IMR-90 (cell line): ENCODE measurements around the gene C6orf15. TPM values are rescaled to one million over a fixed set of nuclear protein-coding genes. Genes with fewer than 3 reads are reported as not detected.

ENCODE experiments used
- ATAC-seq: fragments of 200-7000 bp; cut with Tn5 transposase; 2 replicates; pipeline ENCODE4 v1.9.1; 2020; ENCODE audit warnings: low read depth, mild to moderate bottlenecking, moderate library complexity
- BruUV-seq: library from RNA; stranded (reverse); fragments of 400-500 nt; replicated peaks from 2 replicates; lab custom pipeline; 2021; lab: Mats Ljungman, UMichigan
- CTCF ChIA-PET: fragments of 300-600 bp; formaldehyde crosslinking; extraction: SDS; loops from one replicate; lab custom pipeline; 2021; ENCODE audit warnings: antibody characterized with exemption; lab: Yijun Ruan, JAX
- POLR2A ChIA-PET: fragments of 300-600 bp; sonication (Branson Sonifier 250); formaldehyde crosslinking; loops from one replicate; lab custom pipeline; 2022; ENCODE audit warnings: antibody characterized with exemption; ENCODE audit not compliant: unreplicated experiment; lab: Charles Lee
- DNase-seq: peaks from one replicate; pipeline ENCODE4 v3.0.0; 2013
- H2AFZ ChIP-seq: replicated peaks from 2 replicates; pipeline ENCODE3; 2013; ENCODE audit warnings: low read length, mild to moderate bottlenecking; ENCODE audit not compliant: poor library complexity
- H2AK5ac ChIP-seq: 2 replicates; pipeline ENCODE4 v1.6.1; 2013; ENCODE audit warnings: low read depth, low read length, inconsistent platforms
- H2AK9ac ChIP-seq: replicated peaks from 2 replicates; pipeline ENCODE3; 2013; ENCODE audit warnings: mild to moderate bottlenecking, low read depth, low read length, moderate library complexity; ENCODE audit not compliant: poor library complexity
- H2BK120ac ChIP-seq: 2 replicates; pipeline ENCODE4 v1.6.1; 2013; ENCODE audit warnings: low read depth, low read length, inconsistent platforms
- H2BK15ac ChIP-seq: 3 replicates; pipeline ENCODE4 v1.6.1; 2013; ENCODE audit warnings: low read depth, low read length, inconsistent platforms
- H2BK20ac ChIP-seq: 2 replicates; pipeline ENCODE4 v1.6.1; 2013; ENCODE audit warnings: low read depth, mild to moderate bottlenecking, inconsistent platforms, low read length, moderate library complexity
- H2BK5ac ChIP-seq: 2 replicates; pipeline ENCODE4 v1.6.1; 2013; ENCODE audit warnings: mild to moderate bottlenecking, low read depth, low read length, inconsistent platforms; ENCODE audit not compliant: poor library complexity, severe bottlenecking
- H3K14ac ChIP-seq: replicated peaks from 2 replicates; pipeline ENCODE4 v1.6.1; 2013; ENCODE audit warnings: low read depth, low read length, inconsistent platforms
- H3K18ac ChIP-seq: 2 replicates; pipeline ENCODE4 v1.6.1; 2013; ENCODE audit warnings: low read depth, low read length, control low read depth
- H3K23ac ChIP-seq: 2 replicates; pipeline ENCODE4 v1.6.1; 2013; ENCODE audit warnings: low read depth, low read length, inconsistent platforms
- H3K27ac ChIP-seq: 2 replicates; pipeline ENCODE4 v1.5.1; 2013; ENCODE audit warnings: mild to moderate bottlenecking, control low read depth, low read length; ENCODE audit not compliant: insufficient read depth
- H3K27me3 ChIP-seq: 2 replicates; pipeline ENCODE4 v1.6.1; 2013; ENCODE audit warnings: low read length; ENCODE audit not compliant: control insufficient read depth, insufficient read depth
- H3K36me3 ChIP-seq: 2 replicates; pipeline ENCODE4 v1.6.1; 2013; ENCODE audit warnings: low read length, mixed read lengths; ENCODE audit not compliant: control insufficient read depth, insufficient read depth
- H3K4ac ChIP-seq: 2 replicates; pipeline ENCODE4 v1.6.1; 2013; ENCODE audit warnings: low read depth, low read length, inconsistent platforms
- H3K4me1 ChIP-seq: 2 replicates; pipeline ENCODE4 v1.6.1; 2013; ENCODE audit warnings: low read length, mixed read lengths; ENCODE audit not compliant: control insufficient read depth, insufficient read depth
- H3K4me2 ChIP-seq: 2 replicates; pipeline ENCODE4 v1.6.1; 2013; ENCODE audit warnings: low read depth, mild to moderate bottlenecking, control low read depth, low read length, moderate library complexity
- H3K4me3 ChIP-seq: 2 replicates; pipeline ENCODE4 v1.5.1; 2013; ENCODE audit warnings: low read depth, mild to moderate bottlenecking, control low read depth, low read length, moderate library complexity; ENCODE audit not compliant: insufficient read depth
- H3K56ac ChIP-seq: 2 replicates; pipeline ENCODE4 v1.6.1; 2013; ENCODE audit warnings: low read length, inconsistent platforms; ENCODE audit not compliant: insufficient read depth; ENCODE audit errors: extremely low read depth
- H3K79me1 ChIP-seq, 2 experiments: 2 replicates each; pipeline ENCODE4 v1.6.1; 2013; ENCODE audit warnings: low read length in 2 of 2, inconsistent platforms in 1 of 2, low read depth in 1 of 2
- H3K9ac ChIP-seq: 2 replicates; pipeline ENCODE4 v1.6.1; 2013; ENCODE audit warnings: low read depth, low read length, control low read depth
- H3K9me1 ChIP-seq: 2 replicates; pipeline ENCODE4 v1.6.1; 2013; ENCODE audit warnings: low read length, inconsistent platforms; ENCODE audit not compliant: insufficient read depth
- H3K9me3 ChIP-seq: 2 replicates; pipeline ENCODE4 v1.6.1; 2013; ENCODE audit warnings: low read length; ENCODE audit not compliant: control insufficient read depth, insufficient read depth
- H4K20me1 ChIP-seq: 2 replicates; pipeline ENCODE4 v1.6.1; 2013; ENCODE audit warnings: low read length, inconsistent platforms; ENCODE audit not compliant: insufficient read depth
- H4K5ac ChIP-seq: 2 replicates; pipeline ENCODE4 v1.6.1; 2013; ENCODE audit warnings: mild to moderate bottlenecking, low read depth, low read length, control low read depth
- H4K8ac ChIP-seq, 2 experiments: 2 replicates each; pipeline ENCODE4 v1.6.1; 2013; ENCODE audit warnings: low read depth in 2 of 2, low read length in 2 of 2, control low read depth in 1 of 2, inconsistent platforms in 1 of 2
- H4K91ac ChIP-seq: 2 replicates; pipeline ENCODE4 v1.6.1; 2013; ENCODE audit warnings: low read depth, low read length, inconsistent platforms; ENCODE audit not compliant: insufficient read depth
- RFX5 ChIP-seq: IDR thresholded peaks from 2 replicates; pipeline ENCODE4 v1.8.0; 2012; ENCODE audit warnings: low read depth, mild to moderate bottlenecking, low read length, moderate library complexity
- WGBS, 2 experiments: methylation state at CpG; one replicate each; pipeline versions ENCODE4 v1.1.5 to v1.1.7; 2013; ENCODE audit warnings: missing lambda C conversion rate in 2 of 2; ENCODE audit not compliant: insufficient read length in 1 of 2; ENCODE audit errors: extremely low coverage in 2 of 2; 5-methylcytosine and 5-hydroxymethylcytosine counted together
- dilution Hi-C: fragments of 300-500 bp; cut with HindIII; formaldehyde crosslinking; loops from one replicate; pipeline ENCODE4 v1.14.3; 2018; ENCODE audit warnings: low sequenced_read_pairs; ENCODE audit not compliant: unreplicated experiment
- in situ Hi-C: fragments of 300-500 bp; cut with MboI; formaldehyde crosslinking; loops from 3 replicates; pipeline ENCODE4 v1.14.3; 2019; ENCODE audit warnings: low sequenced_read_pairs, inconsistent platforms, mixed read lengths
- intact Hi-C: fragments of 100-400 bp; cut with micrococcal nuclease; formaldehyde crosslinking; loops from 2 replicates; pipeline ENCODE4 v1.10.0; 2022
- polyA plus RNA-seq, 3 experiments: library from polyadenylated mRNA; depleted of rRNA; stranded (reverse); fragments of >200 nt; gene quantifications; 2 replicates each; pipeline ENCODE4 v1.2.3, GENCODE V29; 2012; ENCODE audit warnings: low replicate concordance in 1 of 3
- total RNA-seq: library from RNA; depleted of rRNA; stranded (reverse); fragments of >200 nt; gene quantifications from 2 replicates; pipeline ENCODE4 v1.2.3, GENCODE V29; 2012

The C6orf15 gene
- total and polyA plus RNA-seq, 2 of the 4 experiments (the other 2 are of a cell fraction): not detected

- no peak for TF ChIP-seq RFX5
- H3K4me2 ChIP-seq: no peak overlapping the region
- no peaks in the 10 kb centered on the region for H3K9me3 ChIP-seq
- H3K4me3 ChIP-seq: no peak overlapping the region
- H4K5ac ChIP-seq: no peak overlapping the region
- H2BK5ac ChIP-seq: no peak overlapping the region
- no peak overlapping the region for H2BK20ac ChIP-seq
- no peak overlapping the region for H3K9ac ChIP-seq
- H3K4me1 ChIP-seq: no peaks in the 10 kb centered on the region
- H2AFZ ChIP-seq: no peak overlapping the region
- no peak overlapping the region for H3K4ac ChIP-seq
- no peak overlapping the region for H3K56ac ChIP-seq
- no peak overlapping the region for H3K18ac ChIP-seq
- intact Hi-C loops (no loop called here), dilution Hi-C loops (no loop called here), in situ Hi-C loops (loop anchor here (25.0 kb wide), 1 partner anchor 605 kb away; the partner anchor contains the start of gene HLA-E)
- H2BK15ac ChIP-seq: no peak overlapping the region
- H4K20me1 ChIP-seq: no peaks in the 10 kb centered on the region
- no peaks in the 10 kb centered on the region for H3K9me1 ChIP-seq
- H3K36me3 ChIP-seq: no peaks in the 10 kb centered on the region
- WGBS, 2 experiments: no CpG with 5 or more reads among the region's 2 CpGs
- H3K27ac ChIP-seq: no peak overlapping the region
- POLR2A ChIA-PET: no interaction called here
- no peak overlapping the region for H3K14ac ChIP-seq
- no peak overlapping the region for H3K23ac ChIP-seq
- H4K8ac ChIP-seq: no peak overlapping the region
- CTCF ChIA-PET: interaction anchor here (0.6 kb wide), 1 partner anchor 13 kb away, joined by 3 read pairs; no protein-coding TSS in a partner anchor
- no peaks in the 10 kb centered on the region for H3K79me1 ChIP-seq
- no peak overlapping the region for H2BK120ac ChIP-seq
- BruUV-seq: no TSS peak
- H2AK9ac ChIP-seq: no peak overlapping the region
- no peak overlapping the region for H2AK5ac ChIP-seq
- H3K27me3 ChIP-seq: peaks cover 4% of the 10 kb centered on the region
- DNase-seq (no peak), ATAC-seq (no peak)
- no peak overlapping the region for H4K91ac ChIP-seq
Measured at GRCh38 chr6:31092238-31092637, 20.1 kb downstream of the C6orf15 start.
